DMS53 treated with DMSO at 0.1 percent for 48 hours (cell line): ENCODE data around the gene HYLS1.
A peak's percentile ranks its signal among the peaks of the same experiment; 100 is the strongest.
"Not testable (repeated sequence)": the region's sequence is repeated elsewhere in the genome, so short reads cannot be mapped to it uniquely, and the experiment has no call there.

Experiments
- DNase-seq: peaks from one replicate; lab custom pipeline; 2025; ENCODE audit not compliant: unreplicated experiment; lab: John Stamatoyannopoulos, UW

The HYLS1 gene

DNA sequence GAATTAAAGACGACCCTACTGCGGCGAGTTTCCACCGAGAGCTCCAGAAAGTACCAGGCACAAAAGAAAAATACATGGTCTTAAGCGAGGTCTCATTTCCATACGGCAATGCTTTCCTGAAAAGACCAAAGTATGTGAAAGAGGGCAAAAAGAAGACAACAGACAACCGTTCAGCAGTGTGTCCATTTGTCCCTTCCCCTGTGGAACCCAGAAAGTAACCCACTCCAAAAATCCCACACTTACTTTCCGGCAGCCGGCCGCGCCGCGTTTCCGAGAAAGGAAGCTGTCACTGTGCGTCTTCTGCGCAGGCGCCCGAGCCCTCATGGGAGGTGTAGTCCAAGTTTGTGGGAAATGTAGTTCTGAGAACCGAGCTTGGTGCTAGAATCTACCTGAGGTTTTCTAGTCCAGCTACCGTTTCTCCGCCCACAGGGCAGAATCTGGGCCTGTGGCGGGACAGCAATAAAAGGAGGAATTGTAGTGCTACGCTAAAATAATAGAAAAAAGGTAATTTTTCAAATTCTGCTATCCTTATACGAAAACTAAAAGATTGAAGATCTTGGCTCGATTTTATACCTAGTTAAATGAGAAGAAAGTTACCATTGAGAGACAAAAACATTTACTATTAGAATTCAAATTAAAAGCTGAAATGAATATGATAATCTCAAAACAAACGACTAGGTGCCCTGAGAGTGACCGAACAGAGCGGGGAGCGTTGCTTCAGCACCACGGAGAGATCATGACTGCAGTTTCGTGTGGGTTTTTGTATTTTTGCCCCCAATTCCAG is 15.7 kb downstream of the HYLS1 start, which contains the start of gene PUS3:
Gene PUS3, minus strand, starts transcription at position 280 of the 784 bp plus-strand sequence. CDS start 6,922 bp downstream, outside the sequence.
- DNase-seq: peak; percentile 91

GRCh38 chr11:125903711-125904659 is 16.5 kb downstream of the HYLS1 start, which contains the start of gene DDX25:
TSS of gene DDX25 (plus strand) at chr11:125904508. CDS start at chr11:125904518, 10 bp downstream.
- DNase-seq: no peak

GRCh38 chr11:125904678-125905077 is 17.2 kb downstream of the HYLS1 start:
- DNase-seq: no peak

GRCh38 chr11:125910226-125910849 is 22.9 kb downstream of the HYLS1 start:
- DNase-seq: no peak

GRCh38 chr11:125914601-125915000 is 27.1 kb downstream of the HYLS1 start:
- DNase-seq: not testable (repeated sequence)

DNA sequence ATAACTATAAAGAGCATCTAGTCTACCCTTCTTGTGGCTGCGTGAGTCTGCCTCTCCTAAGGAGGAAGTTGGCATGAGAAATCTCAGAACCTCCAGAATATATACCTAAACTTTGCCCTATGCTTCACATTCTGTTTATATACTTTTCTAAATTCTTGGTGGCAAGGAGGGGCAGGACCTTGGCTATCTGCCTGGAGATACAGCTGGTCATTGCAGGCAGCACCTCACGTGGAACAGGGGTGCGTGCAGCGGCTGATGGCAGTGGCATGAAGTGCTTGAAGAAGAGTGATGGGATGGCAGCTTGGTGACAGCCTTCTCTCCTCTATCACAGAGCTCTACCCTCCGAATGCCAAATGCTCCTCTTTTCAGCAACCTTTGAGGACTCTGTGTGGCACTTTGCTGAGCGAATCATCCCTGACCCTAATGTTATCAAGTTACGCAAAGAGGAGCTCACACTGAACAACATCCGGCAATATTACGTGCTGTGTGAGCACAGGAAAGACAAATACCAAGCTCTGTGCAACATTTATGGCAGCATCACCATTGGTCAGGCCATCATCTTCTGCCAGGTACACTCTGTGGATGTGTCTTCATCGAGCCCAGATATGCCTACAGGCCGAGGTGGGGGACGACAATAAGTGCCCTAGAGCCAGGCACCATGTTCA is 29.3 kb downstream of the HYLS1 start:
- DNase-seq: no peak

DNA sequence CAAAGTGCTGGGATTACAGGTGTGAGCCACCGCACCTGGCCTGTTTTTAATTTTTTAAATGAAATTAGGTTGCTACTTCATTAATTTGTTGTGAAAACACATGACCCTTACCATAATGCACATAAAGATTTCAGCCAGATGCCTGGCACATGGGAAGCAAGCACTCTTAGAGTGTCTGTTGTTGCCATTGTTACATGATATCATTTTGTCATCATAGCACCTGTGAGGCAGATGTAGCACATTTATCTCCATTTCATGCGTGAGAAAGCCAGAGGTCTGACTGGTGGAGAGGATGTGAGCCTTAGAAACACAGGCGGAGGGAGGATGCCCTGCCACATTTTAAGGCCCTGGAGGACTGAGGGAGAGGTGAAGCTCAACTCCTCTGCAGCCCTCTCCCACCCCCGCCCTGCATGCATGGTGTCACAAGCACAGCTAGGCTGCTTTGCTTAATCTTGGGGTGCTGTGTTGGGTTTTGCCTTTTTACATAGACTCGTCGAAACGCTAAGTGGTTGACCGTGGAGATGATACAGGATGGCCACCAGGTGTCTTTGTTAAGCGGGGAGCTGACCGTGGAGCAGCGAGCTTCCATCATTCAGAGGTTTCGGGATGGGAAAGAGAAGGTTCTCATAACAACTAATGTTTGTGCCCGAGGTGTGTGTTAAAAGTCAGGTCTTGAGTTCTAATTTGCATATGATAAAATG is 30.8 kb downstream of the HYLS1 start:
- DNase-seq: no peak

GRCh38 chr11:125921042-125921441 is 33.6 kb downstream of the HYLS1 start:
- no peak for DNase-seq

GRCh38 chr11:125922156-125922555 is 34.7 kb downstream of the HYLS1 start:
- no peak for DNase-seq

- DNase-seq: peak; percentile 83
Observed at GRCh38 chr11:125923012-125923579, 35.6 kb downstream of the HYLS1 start.

DNA sequence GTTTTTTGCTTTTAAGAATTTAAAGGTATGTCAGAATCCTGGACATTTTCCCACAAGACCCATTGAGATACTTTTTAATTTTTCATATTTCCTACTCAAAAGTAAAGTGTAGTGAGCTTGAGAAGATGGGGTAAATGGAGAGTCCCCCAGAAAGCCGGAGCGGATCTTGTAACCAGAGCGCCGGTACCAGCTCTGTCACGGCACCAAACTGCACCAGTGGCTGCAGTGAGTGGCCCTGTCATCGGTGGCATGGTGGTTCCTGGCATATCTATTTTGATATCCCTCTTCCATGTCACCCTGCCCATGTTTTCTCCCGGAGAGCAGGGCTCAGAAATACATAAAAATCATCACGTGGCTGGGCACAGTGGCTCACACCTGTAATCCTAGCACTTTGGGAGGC is 36.2 kb downstream of the HYLS1 start:
- DNase-seq: no peak

- DNase-seq: no peak
Observed at GRCh38 chr11:125924384-125925007, 37.0 kb downstream of the HYLS1 start.

- DNase-seq: no peak
Observed at GRCh38 chr11:125925247-125925740, 37.8 kb downstream of the HYLS1 start.

DNA sequence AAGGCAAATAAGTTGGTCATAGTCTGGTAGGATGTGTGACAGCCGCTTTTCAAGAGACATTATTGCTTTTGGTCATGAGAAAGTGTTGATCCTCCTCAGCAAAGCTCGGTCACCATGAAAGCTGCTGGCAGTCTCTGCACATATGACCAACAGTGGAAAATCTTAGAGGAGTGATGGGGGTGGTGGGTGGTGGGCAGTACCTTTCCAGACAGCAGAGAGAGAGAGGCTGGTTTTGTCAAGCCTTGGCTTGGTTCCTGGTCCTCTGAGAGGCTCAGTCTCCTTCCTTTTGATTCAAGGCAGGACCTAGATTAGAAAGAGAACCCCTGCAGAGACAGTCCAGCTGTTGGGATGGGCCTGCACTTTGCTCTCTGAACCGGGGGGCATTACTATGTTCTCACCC is 38.3 kb downstream of the HYLS1 start:
- no peak for DNase-seq

GRCh38 chr11:125926682-125927081 is 39.2 kb downstream of the HYLS1 start:
- no peak for DNase-seq

GRCh38 chr11:125929445-125930075 is 42.1 kb downstream of the HYLS1 start:
- DNase-seq: no peak

GRCh38 chr11:125930076-125930450 is 42.6 kb downstream of the HYLS1 start:
- no peak for DNase-seq

GRCh38 chr11:125931116-125931515 is 43.6 kb downstream of the HYLS1 start:
- no peak for DNase-seq

- no peak for DNase-seq
Observed at GRCh38 chr11:125931668-125932067, 44.2 kb downstream of the HYLS1 start.
